NCI-H2227 (cell line): Measurements from ENCODE around the gene RAB29.
"Not testable (repeated sequence)": the region's sequence is repeated elsewhere in the genome, so short reads cannot be mapped to it uniquely, and the experiment has no call there.

ENCODE experiments used
- DNase-seq: peaks from one replicate; lab custom pipeline; 2025; ENCODE audit not compliant: unreplicated experiment; lab: John Stamatoyannopoulos, UW

The RAB29 gene

GRCh38 chr1:205726619-205727125, 48.6 kb downstream of the RAB29 start:
- no peak for DNase-seq

DNA sequence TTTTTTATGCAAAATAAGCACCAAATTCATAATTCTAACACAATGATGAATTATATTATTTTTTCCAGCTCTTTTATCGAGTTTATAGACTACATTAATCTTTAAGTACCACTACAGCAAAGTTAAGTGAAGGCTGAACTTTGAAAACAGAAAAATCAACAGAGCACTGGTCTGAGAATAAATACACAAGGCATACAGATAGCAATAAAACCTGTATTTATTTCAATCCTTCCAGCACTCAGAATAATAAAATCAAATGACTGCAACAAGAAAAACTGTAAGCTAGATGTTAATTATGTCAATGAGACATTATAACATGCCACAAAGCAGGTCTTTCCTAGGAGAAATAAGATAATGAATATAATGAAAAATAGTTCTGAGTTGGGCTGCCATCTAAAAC, 49.8 kb downstream of the RAB29 start:
- no peak for DNase-seq

- DNase-seq = not testable (repeated sequence)
These were observed 54.5 kb downstream of the RAB29 start for GRCh38 chr1:205720740-205721139.

DNA sequence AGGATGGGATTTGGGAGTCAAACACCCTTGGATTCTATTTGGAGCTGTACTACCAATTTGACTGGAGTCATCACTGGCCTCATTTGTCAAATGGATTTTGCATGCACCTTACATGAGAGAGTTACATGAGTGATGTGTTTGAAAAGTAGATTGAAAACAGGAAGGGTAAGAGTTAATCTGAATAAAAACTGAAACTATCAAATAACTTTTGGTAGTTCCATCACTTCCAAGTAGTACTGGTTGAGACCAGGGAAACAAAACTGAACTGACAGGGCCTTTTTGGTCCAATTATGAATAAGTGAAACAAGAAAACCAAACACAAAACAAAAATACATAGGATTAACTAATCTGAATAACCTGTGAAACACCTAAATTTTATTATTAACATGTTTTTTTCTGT, 55.5 kb downstream of the RAB29 start:
- DNase-seq = no peak

GRCh38 chr1:205719015-205719414, 56.3 kb downstream of the RAB29 start:
- no peak for DNase-seq
